GM12878 (cell line): ENCODE measurements around the gene UBLCP1. TPM values are rescaled to one million over a fixed set of nuclear protein-coding genes. Genes with fewer than 3 reads are reported as not detected.

Experiments
- ATAC-seq: fragments of 200-7000 bp; cut with Tn5 transposase; 3 replicates; pipeline ENCODE4 v1.9.1; 2020; ENCODE audit warnings: mild to moderate bottlenecking, moderate library complexity
- BruUV-seq: library from RNA; stranded (reverse); fragments of 400-500 nt; replicated peaks from 2 replicates; lab custom pipeline; 2021; lab: Mats Ljungman, UMichigan
- CTCF ChIA-PET: fragments of 300-600 bp; sonication (Branson Sonifier 250); formaldehyde crosslinking; extraction: SDS; loops from one replicate; lab custom pipeline; 2021; ENCODE audit warnings: inconsistent platforms; lab: Yijun Ruan, JAX
- POLR2A ChIA-PET: fragments of 350-600 bp; formaldehyde crosslinking; extraction: SDS; loops from one replicate; lab custom pipeline; 2021; ENCODE audit warnings: inconsistent platforms; lab: Charles Lee
- RAD21 ChIA-PET: fragments of 300-600 bp; sonication (Branson Sonifier 250); formaldehyde crosslinking; loops from one replicate; lab custom pipeline; 2023; ENCODE audit warnings: antibody characterized with exemption; ENCODE audit not compliant: unreplicated experiment; lab: Charles Lee
- SMC1A ChIA-PET: fragments of 300-600 bp; sonication (Branson Sonifier 250); formaldehyde crosslinking; loops from one replicate; lab custom pipeline; 2023; ENCODE audit not compliant: unreplicated experiment, uncharacterized antibody; lab: Charles Lee
- DNase-seq: peaks from one replicate; pipeline ENCODE4 v3.0.0-alpha.2; 2011; ENCODE audit warnings: low read depth, low spot score
- FAIRE-seq: peaks from 3 replicates; lab custom pipeline; 2011; peaks lifted over from hg19 to GRCh38; lab: Jason Lieb, UNC
- H2AFZ ChIP-seq: 2 replicates; pipeline ENCODE4 v1.6.0; 2011; ENCODE audit warnings: low read depth, low read length, control low read depth; ENCODE audit not compliant: control insufficient read depth
- H3K27ac ChIP-seq: 2 replicates; pipeline ENCODE4 v1.5.1; 2011; ENCODE audit warnings: control low read depth; ENCODE audit not compliant: control insufficient read depth, insufficient read depth
- H3K27me3 ChIP-seq, 2 experiments: replicated peaks in 1 of 2; 2 replicates each; pipeline versions ENCODE4 v1.6.0 to v1.6.1; 2011; ENCODE audit warnings: low read length in 1 of 2; ENCODE audit not compliant: control insufficient read depth in 2 of 2, insufficient read depth in 2 of 2
- H3K36me3 ChIP-seq, 2 experiments: 2 replicates each; pipeline ENCODE4 v1.5.1; 2011; ENCODE audit warnings: low read length in 1 of 2; ENCODE audit not compliant: control insufficient read depth in 2 of 2, insufficient read depth in 2 of 2
- H3K4me1 ChIP-seq: 2 replicates; pipeline ENCODE4 v1.6.1; 2011; ENCODE audit warnings: mild to moderate bottlenecking, low read length, moderate library complexity, mixed read lengths; ENCODE audit not compliant: control insufficient read depth, insufficient read depth
- H3K4me2 ChIP-seq: 2 replicates; pipeline ENCODE4 v1.6.0; 2011; ENCODE audit warnings: control low read depth; ENCODE audit not compliant: control insufficient read depth, insufficient read depth
- H3K4me3 ChIP-seq: fragments of 200-600 bp; sonication (generic); 2 replicates; pipeline ENCODE4 v1.5.1; 2016
- H3K79me2 ChIP-seq: 2 replicates; pipeline ENCODE4 v1.6.0; 2011; ENCODE audit warnings: low read length; ENCODE audit not compliant: control insufficient read depth, insufficient read depth
- H3K9ac ChIP-seq: 2 replicates; pipeline ENCODE4 v1.8.0; 2011; ENCODE audit warnings: low read length, control low read depth, mixed read lengths; ENCODE audit not compliant: control insufficient read depth, insufficient read depth
- H3K9me3 ChIP-seq: replicated peaks from 3 replicates; pipeline ENCODE4 v1.5.1; 2011; ENCODE audit warnings: mild to moderate bottlenecking, low read length; ENCODE audit not compliant: control insufficient read depth, insufficient read depth
- H4K20me1 ChIP-seq: 2 replicates; pipeline ENCODE4 v1.6.0; 2011; ENCODE audit not compliant: control insufficient read depth, insufficient read depth
- CBX5 ChIP-seq: sonication (generic); IDR thresholded peaks from 2 replicates; pipeline ENCODE4 v1.6.1; 2016; ENCODE audit warnings: low read depth, moderate library complexity, mild to moderate bottlenecking, inconsistent platforms
- EZH2 ChIP-seq: IDR thresholded peaks from 2 replicates; pipeline ENCODE4 v1.6.1; 2012; ENCODE audit warnings: low read depth, mild to moderate bottlenecking, control low read depth, inconsistent platforms, low read length, borderline replicate concordance; ENCODE audit not compliant: control insufficient read depth
- FOXM1 ChIP-seq: IDR thresholded peaks from 2 replicates; pipeline ENCODE4 v1.6.1; 2012; ENCODE audit warnings: low read depth, mild to moderate bottlenecking, inconsistent platforms, low read length, moderate library complexity
- WGBS: methylation state at CpG from one replicate; pipeline ENCODE4 v1.1.6; 2016; ENCODE audit warnings: low lambda C conversion rate; ENCODE audit not compliant: insufficient replicate concordance, insufficient coverage; ENCODE audit errors: missing lambda C conversion rate; 5-methylcytosine and 5-hydroxymethylcytosine counted together
- in situ Hi-C: fragments of 300-500 bp; cut with MboI; formaldehyde crosslinking; loops from 9 replicates; pipeline ENCODE4 v1.14.3; 2018; ENCODE audit warnings: mixed read lengths
- intact Hi-C: fragments of 100-400 bp; cut with micrococcal nuclease; formaldehyde crosslinking; loops from one replicate; pipeline ENCODE4 v1.14.2; 2022; ENCODE audit not compliant: unreplicated experiment
- polyA plus RNA-seq, 11 experiments: library from polyadenylated mRNA; depleted of rRNA in 4 of 11; unstranded in 6 of 11; stranded (reverse) in 5 of 11; fragments of >200 nt; fragmentation: Nextera tagmentation in 4 of 11; fragmentation: Illumina TruSeq in 1 of 11; extraction: Ambion mirVana in 4 of 11; extraction: Trizol in 1 of 11; gene quantifications; 1 replicate in 1 of 11; 2 replicates in 10 of 11; pipeline versions ENCODE4 v1.2.1 to v1.2.3, GENCODE V29; 2011 to 2016; ENCODE audit warnings: inconsistent platforms in 2 of 11, missing spikeins in 2 of 11, low read depth in 1 of 11
- total RNA-seq, 4 experiments: library from RNA; depleted of rRNA in 3 of 4; stranded (reverse); fragments of >200 nt in 3 of 4; fragmentation: Illumina TruSeq in 1 of 4; extraction: Trizol in 1 of 4; gene quantifications; 2 replicates each; pipeline versions ENCODE4 v1.2.1 to v1.2.3, GENCODE V29; 2013 to 2021
- TF ChIP-seq, protein P1 (sequence below): fragments of 450-650 bp; IDR thresholded peaks from 2 replicates; pipeline ENCODE4 v1.6.1; 2018; ENCODE audit warnings: borderline replicate concordance, mild to moderate bottlenecking; ENCODE audit not compliant: partially characterized antibody
- TF ChIP-seq, protein P2 (sequence below): IDR thresholded peaks from 2 replicates; pipeline ENCODE4 v1.6.1; 2011; ENCODE audit warnings: low read depth, low read length, improper control_type of control experiment, borderline replicate concordance

The UBLCP1 gene
- total and polyA plus RNA-seq, 10 of the 15 experiments (the other 5 are each of a cell fraction or from before 2014, with no cell fraction given), result 18.8 to 44.2 (median 32.1) TPM

DNA sequence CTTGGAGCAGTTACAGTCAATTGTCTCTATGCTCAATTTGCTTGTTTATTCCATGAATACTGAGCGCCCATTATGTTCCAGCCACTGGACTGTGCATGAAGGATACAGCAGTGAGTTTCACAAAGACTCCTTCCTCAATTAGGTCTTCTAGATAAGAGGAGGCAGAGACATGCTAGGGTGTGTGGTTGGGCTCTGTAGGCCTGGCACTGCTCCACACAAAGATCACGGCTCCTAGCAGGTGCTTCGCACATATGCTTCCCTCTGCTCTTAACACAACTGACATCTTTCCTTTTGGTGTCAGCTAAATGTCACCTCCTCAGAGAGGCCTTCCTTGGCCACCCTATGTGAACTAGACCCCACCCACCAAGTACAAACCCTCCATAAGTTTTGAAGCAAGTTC lies 56.3 kb downstream of the UBLCP1 start:
- no peaks in the 10 kb centered on the region for H3K27me3 ChIP-seq
- no peak for FAIRE-seq
- ChIA-PET RAD21 (interaction anchor here (5.0 kb wide), 1 partner anchor 162 kb away, joined by 112 read pairs; no protein-coding TSS in a partner anchor), CTCF (interaction anchor here (0.9 to 6.9 kb wide), 3 partner anchors 124 to 162 kb away, joined by 3 to 216 read pairs (median 5); no protein-coding TSS in a partner anchor), SMC1A (interaction anchor here (0.6 to 6.8 kb wide), 2 partner anchors 135 to 162 kb away, joined by 3 to 131 read pairs; no protein-coding TSS in a partner anchor), POLR2A (no interaction called here)
- TF ChIP-seq FOXM1, result no peak
- no peak for TF ChIP-seq EZH2
- TF ChIP-seq, protein P1, sequence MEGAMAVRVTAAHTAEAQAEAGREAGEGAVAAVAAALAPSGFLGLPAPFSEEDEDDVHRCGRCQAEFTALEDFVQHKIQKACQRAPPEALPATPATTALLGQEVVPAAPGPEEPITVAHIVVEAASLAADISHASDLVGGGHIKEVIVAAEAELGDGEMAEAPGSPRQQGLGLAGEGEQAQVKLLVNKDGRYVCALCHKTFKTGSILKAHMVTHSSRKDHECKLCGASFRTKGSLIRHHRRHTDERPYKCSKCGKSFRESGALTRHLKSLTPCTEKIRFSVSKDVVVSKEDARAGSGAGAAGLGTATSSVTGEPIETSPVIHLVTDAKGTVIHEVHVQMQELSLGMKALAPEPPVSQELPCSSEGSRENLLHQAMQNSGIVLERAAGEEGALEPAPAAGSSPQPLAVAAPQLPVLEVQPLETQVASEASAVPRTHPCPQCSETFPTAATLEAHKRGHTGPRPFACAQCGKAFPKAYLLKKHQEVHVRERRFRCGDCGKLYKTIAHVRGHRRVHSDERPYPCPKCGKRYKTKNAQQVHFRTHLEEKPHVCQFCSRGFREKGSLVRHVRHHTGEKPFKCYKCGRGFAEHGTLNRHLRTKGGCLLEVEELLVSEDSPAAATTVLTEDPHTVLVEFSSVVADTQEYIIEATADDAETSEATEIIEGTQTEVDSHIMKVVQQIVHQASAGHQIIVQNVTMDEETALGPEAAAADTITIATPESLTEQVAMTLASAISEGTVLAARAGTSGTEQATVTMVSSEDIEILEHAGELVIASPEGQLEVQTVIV, result no peak
- TF ChIP-seq CBX5, result no peak
- TF ChIP-seq, protein P2, sequence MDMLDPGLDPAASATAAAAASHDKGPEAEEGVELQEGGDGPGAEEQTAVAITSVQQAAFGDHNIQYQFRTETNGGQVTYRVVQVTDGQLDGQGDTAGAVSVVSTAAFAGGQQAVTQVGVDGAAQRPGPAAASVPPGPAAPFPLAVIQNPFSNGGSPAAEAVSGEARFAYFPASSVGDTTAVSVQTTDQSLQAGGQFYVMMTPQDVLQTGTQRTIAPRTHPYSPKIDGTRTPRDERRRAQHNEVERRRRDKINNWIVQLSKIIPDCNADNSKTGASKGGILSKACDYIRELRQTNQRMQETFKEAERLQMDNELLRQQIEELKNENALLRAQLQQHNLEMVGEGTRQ, result no peak
- H3K36me3 ChIP-seq, result no peaks in the 10 kb centered on the region
- BruUV-seq, result no TSS peak
- H3K9me3 ChIP-seq, result no peaks in the 10 kb centered on the region
- H3K9ac ChIP-seq, result no peak overlapping the region
- 77% methylated on average over 3 of the region's 3 CpGs for WGBS
- H3K4me1 ChIP-seq, result no peaks in the 10 kb centered on the region
- ATAC-seq, result no peak
- H2AFZ ChIP-seq, result no peak overlapping the region
- no peaks in the 10 kb centered on the region for H4K20me1 ChIP-seq
- in situ Hi-C loops, result loop anchor here (5.0 kb wide), 1 partner anchor 162 kb away; no protein-coding TSS in a partner anchor
- H3K27ac ChIP-seq, result no peak overlapping the region
- H3K4me3 ChIP-seq, result no peak overlapping the region
- DNase-seq, result no peak
- no peaks in the 10 kb centered on the region for H3K79me2 ChIP-seq
- no peak overlapping the region for H3K4me2 ChIP-seq
- intact Hi-C loops, result no loop called here
